B cell (primary cell): ENCODE measurements around the gene BSG. TPM values are rescaled to one million over a fixed set of nuclear protein-coding genes. Genes with fewer than 3 reads are reported as not detected.

ENCODE experiments used
- ATAC-seq: fragments of 200-7000 bp; cut with Tn5 transposase; one replicate; pipeline ENCODE4 v1.10.0; 2021; ENCODE audit warnings: low read depth, mild to moderate bottlenecking, moderate number of reproducible peaks, moderate library complexity
- CTCF ChIA-PET: fragments of 350-600 bp; sonication (Branson Sonifier 250); formaldehyde crosslinking; loops from one replicate; lab custom pipeline; 2021; ENCODE audit warnings: antibody characterized with exemption, inconsistent platforms; lab: Charles Lee
- POLR2A ChIA-PET: fragments of 350-600 bp; sonication (Branson Sonifier 250); formaldehyde crosslinking; loops from one replicate; lab custom pipeline; 2021; ENCODE audit warnings: antibody characterized with exemption; lab: Charles Lee
- DNase-seq: peaks from one replicate; pipeline ENCODE4 v3.0.0; 2013
- H2AFZ ChIP-seq: 2 replicates; pipeline ENCODE4 v1.6.1; 2012; ENCODE audit warnings: mild to moderate bottlenecking, low read depth, low read length; ENCODE audit not compliant: insufficient read depth, poor library complexity, severe bottlenecking
- H3K27ac ChIP-seq, 2 donors: 1 replicate in 1 of 2; 2 replicates in 1 of 2; pipeline ENCODE4 v1.5.1; 2012 to 2013; ENCODE audit warnings: low read length in 2 of 2, mild to moderate bottlenecking in 2 of 2, moderate library complexity in 1 of 2
- H3K27me3 ChIP-seq, 4 experiments: fragments of 200-600 bp in 1 of 4; sonication (generic) in 1 of 4; replicated peaks in 1 of 4; 1 replicate in 2 of 4; 2 replicates in 2 of 4; pipeline versions ENCODE4 v1.6.1 to v1.7.0; 2013 to 2016; ENCODE audit warnings: low read length in 3 of 4, mild to moderate bottlenecking in 2 of 4, mixed read lengths in 1 of 4, moderate library complexity in 1 of 4; ENCODE audit not compliant: insufficient read depth in 4 of 4, control insufficient read depth in 3 of 4; ENCODE audit errors: control extremely low read depth in 1 of 4
- H3K36me3 ChIP-seq, 2 experiments: replicated peaks in 1 of 2; 1 replicate in 1 of 2; 2 replicates in 1 of 2; pipeline versions ENCODE4 v1.6.1 to v1.7.1; 2013; ENCODE audit warnings: low read length in 1 of 2; ENCODE audit not compliant: insufficient read depth in 2 of 2, control insufficient read depth in 1 of 2; ENCODE audit errors: control extremely low read depth in 1 of 2, extremely low read depth in 1 of 2
- H3K4me1 ChIP-seq, 2 donors: fragments of 200-600 bp in 1 of 2; sonication (generic) in 1 of 2; 1 replicate in 1 of 2; 2 replicates in 1 of 2; pipeline versions ENCODE4 v1.5.1 to v1.6.1; 2013 to 2017; ENCODE audit warnings: low read length in 2 of 2; ENCODE audit not compliant: control insufficient read depth in 2 of 2, insufficient read depth in 2 of 2
- H3K4me2 ChIP-seq: replicated peaks from 2 replicates; pipeline ENCODE3; 2012; ENCODE audit warnings: mild to moderate bottlenecking, low read depth, low read length; ENCODE audit not compliant: poor library complexity, severe bottlenecking
- H3K4me3 ChIP-seq, 5 experiments: fragments of 200-600 bp in 1 of 5; sonication (generic) in 1 of 5; 1 replicate in 3 of 5; 2 replicates in 2 of 5; pipeline versions ENCODE4 v1.5.1 to v1.7.0; 2011 to 2016; ENCODE audit warnings: low read length in 4 of 5, mild to moderate bottlenecking in 4 of 5, low read depth in 2 of 5, control low read depth in 1 of 5, moderate library complexity in 1 of 5; ENCODE audit not compliant: insufficient read depth in 1 of 5; ENCODE audit errors: control extremely low read depth in 1 of 5, extremely low read depth in 1 of 5
- H3K79me2 ChIP-seq: fragments of 200-600 bp; sonication (generic); one replicate; pipeline ENCODE4 v1.6.0; 2016; ENCODE audit warnings: low read length; ENCODE audit not compliant: control insufficient read depth, insufficient read depth
- H3K9ac ChIP-seq: fragments of 200-600 bp; sonication (generic); 2 replicates; pipeline ENCODE4 v1.6.1; 2017; ENCODE audit warnings: mild to moderate bottlenecking, low read length, moderate library complexity
- H3K9me3 ChIP-seq, 3 donors: one replicate each; pipeline versions ENCODE4 v1.6.1 to v1.7.1; 2013; ENCODE audit warnings: low read length in 2 of 3; ENCODE audit not compliant: control insufficient read depth in 2 of 3, insufficient read depth in 1 of 3; ENCODE audit errors: control extremely low read depth in 1 of 3
- H4K20me1 ChIP-seq: 2 replicates; pipeline ENCODE4 v1.6.0; 2012; ENCODE audit warnings: mild to moderate bottlenecking, low read length; ENCODE audit not compliant: insufficient read depth, control insufficient read depth, poor library complexity, severe bottlenecking
- H3K27ac Mint-ChIP-seq: one replicate; pipeline ENCODE4 v1.8.0; 2021; ENCODE audit warnings: mixed read lengths
- H3K27me3 Mint-ChIP-seq: one replicate; pipeline ENCODE4 v1.8.0; 2021; ENCODE audit warnings: mixed read lengths
- H3K4me1 Mint-ChIP-seq: one replicate; pipeline ENCODE4 v1.8.0; 2021; ENCODE audit warnings: mixed read lengths
- H3K4me3 Mint-ChIP-seq: one replicate; pipeline ENCODE4 v1.8.0; 2021; ENCODE audit warnings: mixed read lengths
- H3K9me3 Mint-ChIP-seq: one replicate; pipeline ENCODE4 v1.8.0; 2022; ENCODE audit warnings: mixed read lengths; ENCODE audit not compliant: insufficient read depth
- EZH2 ChIP-seq: IDR thresholded peaks from 2 replicates; pipeline ENCODE4 v1.6.1; 2012; ENCODE audit warnings: borderline replicate concordance, low read depth, mild to moderate bottlenecking, moderate library complexity, low read length; ENCODE audit not compliant: insufficient read depth, poor library complexity, severe bottlenecking
- WGBS: methylation state at CpG from one replicate; pipeline ENCODE4 v1.1.5; 2013; ENCODE audit warnings: missing lambda C conversion rate; ENCODE audit not compliant: insufficient coverage; 5-methylcytosine and 5-hydroxymethylcytosine counted together
- intact Hi-C: fragments of 100-400 bp; cut with micrococcal nuclease; formaldehyde crosslinking; loops from one replicate; pipeline ENCODE4 v1.10.0; 2022
- polyA plus RNA-seq: library from polyadenylated mRNA; depleted of rRNA; stranded (reverse); fragments of >200 nt; gene quantifications from 2 replicates; pipeline ENCODE4 v1.2.3, GENCODE V29; 2012
- total RNA-seq, 2 donors: library from RNA; stranded (reverse); fragments of 120-200 nt in 1 of 2; gene quantifications; 1 replicate in 1 of 2; 2 replicates in 1 of 2; pipeline versions ENCODE4 v1.2.3 to v1.2.4, GENCODE V29; 2013 to 2022
- TF ChIP-seq, protein P1 (sequence below): fragments of 200-600 bp; IDR thresholded peaks from one replicate; pipeline ENCODE4 v1.8.0; 2022; ENCODE audit warnings: antibody characterized with exemption, mild to moderate bottlenecking

The BSG gene
- total and polyA plus RNA-seq, 2 donors (not counting 1 experiment from before 2014, with no cell fraction given), result 82.1 to 131 TPM

GRCh38 chr19:548886-549830, 23.2 kb upstream of the BSG start:
- intact Hi-C loops, result no loop called here
- Mint-ChIP-seq H3K27ac (no peak overlapping the region), H3K4me1 (no peaks in the 10 kb centered on the region), H3K4me3 (no peak overlapping the region), H3K27me3 (no peaks in the 10 kb centered on the region), H3K9me3 (no peaks in the 10 kb centered on the region)
- Histone ChIP-seq H2AFZ (no peak overlapping the region), H3K9me3 (peaks cover 0 to 8% (median 0%) of the 10 kb centered on the region in 3 donors), H3K4me1 (no peaks in the 10 kb centered on the region), H4K20me1 (no peaks in the 10 kb centered on the region), H3K36me3 (no peaks in the 10 kb centered on the region), H3K9ac (no peak overlapping the region), H3K4me2 (no peak overlapping the region), H3K27me3 (peaks cover 0 to 8% (median 0%) of the 10 kb centered on the region in 4 experiments), H3K79me2 (no peaks in the 10 kb centered on the region), H3K27ac (no peak overlapping the region), H3K4me3 (no peak overlapping the region)
- ATAC-seq (no peak), DNase-seq (no peak)
- TF ChIP-seq EZH2, result no peak
- TF ChIP-seq, protein P1, sequence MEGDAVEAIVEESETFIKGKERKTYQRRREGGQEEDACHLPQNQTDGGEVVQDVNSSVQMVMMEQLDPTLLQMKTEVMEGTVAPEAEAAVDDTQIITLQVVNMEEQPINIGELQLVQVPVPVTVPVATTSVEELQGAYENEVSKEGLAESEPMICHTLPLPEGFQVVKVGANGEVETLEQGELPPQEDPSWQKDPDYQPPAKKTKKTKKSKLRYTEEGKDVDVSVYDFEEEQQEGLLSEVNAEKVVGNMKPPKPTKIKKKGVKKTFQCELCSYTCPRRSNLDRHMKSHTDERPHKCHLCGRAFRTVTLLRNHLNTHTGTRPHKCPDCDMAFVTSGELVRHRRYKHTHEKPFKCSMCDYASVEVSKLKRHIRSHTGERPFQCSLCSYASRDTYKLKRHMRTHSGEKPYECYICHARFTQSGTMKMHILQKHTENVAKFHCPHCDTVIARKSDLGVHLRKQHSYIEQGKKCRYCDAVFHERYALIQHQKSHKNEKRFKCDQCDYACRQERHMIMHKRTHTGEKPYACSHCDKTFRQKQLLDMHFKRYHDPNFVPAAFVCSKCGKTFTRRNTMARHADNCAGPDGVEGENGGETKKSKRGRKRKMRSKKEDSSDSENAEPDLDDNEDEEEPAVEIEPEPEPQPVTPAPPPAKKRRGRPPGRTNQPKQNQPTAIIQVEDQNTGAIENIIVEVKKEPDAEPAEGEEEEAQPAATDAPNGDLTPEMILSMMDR, result no peak
- ChIA-PET CTCF (no interaction called here), POLR2A (no interaction called here)
- 87% methylated on average over 45 of the region's 52 CpGs for WGBS

DNA sequence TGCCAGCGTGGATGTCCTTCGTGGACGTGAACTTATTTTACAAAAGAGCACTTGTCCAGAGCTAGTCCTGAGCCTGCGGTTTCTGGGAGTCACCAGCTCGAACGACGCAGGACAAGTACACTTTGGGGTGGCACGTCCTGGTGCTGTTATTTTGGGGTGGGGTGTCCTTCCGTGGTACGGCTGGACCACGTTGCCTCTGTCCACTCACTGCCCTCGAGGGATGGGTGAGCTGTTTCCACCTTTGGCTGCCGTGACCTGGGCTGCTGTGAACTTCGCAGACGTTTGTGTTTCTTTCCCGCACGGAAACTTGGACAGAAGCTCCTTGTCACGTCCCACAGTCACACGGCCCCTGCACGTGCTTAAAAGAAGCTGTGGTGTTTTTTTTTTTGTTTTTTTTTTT, 17.6 kb upstream of the BSG start:
- Histone ChIP-seq H3K27ac (no peak overlapping the region), H4K20me1 (no peaks in the 10 kb centered on the region), H3K36me3 (no peaks in the 10 kb centered on the region), H3K27me3 (no peaks in the 10 kb centered on the region), H3K4me3 (no peak overlapping the region), H3K9me3 (no peaks in the 10 kb centered on the region), H3K9ac (no peak overlapping the region), H3K79me2 (no peaks in the 10 kb centered on the region), H3K4me1 (no peaks in the 10 kb centered on the region), H3K4me2 (no peak overlapping the region), H2AFZ (no peak overlapping the region)
- 86% methylated on average over 20 of the region's 20 CpGs for WGBS
- no peaks in the 10 kb centered on the region for H3K4me1 Mint-ChIP-seq
- no peak overlapping the region for H3K4me3 Mint-ChIP-seq
- ChIA-PET POLR2A (no interaction called here), CTCF (interaction anchor here (0.5 to 1.4 kb wide), 2 partner anchors 20 to 179 kb away, joined by 3 to 4 read pairs; no protein-coding TSS in a partner anchor)
- ATAC-seq (no peak), DNase-seq (peak; percentile 4)
- H3K27ac Mint-ChIP-seq, result no peak overlapping the region
- no peaks in the 10 kb centered on the region for H3K9me3 Mint-ChIP-seq
- TF ChIP-seq, protein P1, result no peak
- no peak for TF ChIP-seq EZH2
- no peaks in the 10 kb centered on the region for H3K27me3 Mint-ChIP-seq
- intact Hi-C loops, result no loop called here
